CD1c-positive myeloid dendritic cell (primary cell): ENCODE measurements around the gene SSC5D.
"Not testable (repeated sequence)": the region's sequence is repeated elsewhere in the genome, so short reads cannot be mapped to it uniquely, and the experiment has no call there.

Source experiments
- DNase-seq: peaks from one replicate; pipeline ENCODE4 v3.0.0-alpha.2; 2016; ENCODE audit errors: extremely low spot score

The SSC5D gene

GRCh38 chr19:55486971-55487923, 989 bp upstream of the SSC5D start:
- DNase-seq = no peak

GRCh38 chr19:55488986-55489710, 912 bp downstream of the SSC5D start:
- no peak for DNase-seq

DNA sequence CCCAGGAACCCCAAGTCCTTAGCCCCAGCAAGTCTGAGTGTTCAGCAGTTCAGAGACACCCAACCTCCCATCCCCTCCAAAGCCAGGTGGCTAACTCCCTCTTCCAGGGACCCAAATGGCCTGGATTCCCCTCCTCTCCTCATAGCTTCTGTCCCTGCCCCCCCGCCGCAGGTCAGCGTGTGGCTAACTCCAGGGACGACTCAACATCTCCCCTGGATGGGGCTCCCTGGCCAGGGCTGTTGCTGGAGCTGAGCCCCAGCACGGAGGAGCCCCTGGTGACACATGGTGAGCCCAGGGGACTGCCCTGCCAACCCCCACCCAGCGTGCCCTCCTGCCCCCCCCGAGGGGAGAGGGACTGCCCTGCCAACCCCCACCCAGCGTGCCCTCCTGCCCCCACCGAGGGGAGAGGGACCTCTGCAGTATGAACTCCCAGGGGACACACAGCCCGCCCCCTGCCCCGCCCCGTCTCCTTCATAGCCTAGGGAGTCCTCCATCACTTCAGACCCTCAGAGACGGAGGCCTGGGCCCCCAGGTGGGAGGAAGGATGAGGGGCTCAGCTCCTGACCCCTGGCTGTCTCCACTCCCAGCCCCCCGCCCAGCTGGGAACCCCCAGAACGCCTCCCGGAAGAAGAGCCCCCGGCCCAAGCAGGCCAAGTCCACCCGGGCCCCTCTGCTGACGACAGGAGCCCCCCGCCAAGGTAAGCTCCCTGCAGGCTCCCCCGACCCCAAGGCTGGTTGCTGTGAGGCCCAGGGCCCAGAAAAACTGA, 1.7 kb downstream of the SSC5D start:
- no peak for DNase-seq

DNA sequence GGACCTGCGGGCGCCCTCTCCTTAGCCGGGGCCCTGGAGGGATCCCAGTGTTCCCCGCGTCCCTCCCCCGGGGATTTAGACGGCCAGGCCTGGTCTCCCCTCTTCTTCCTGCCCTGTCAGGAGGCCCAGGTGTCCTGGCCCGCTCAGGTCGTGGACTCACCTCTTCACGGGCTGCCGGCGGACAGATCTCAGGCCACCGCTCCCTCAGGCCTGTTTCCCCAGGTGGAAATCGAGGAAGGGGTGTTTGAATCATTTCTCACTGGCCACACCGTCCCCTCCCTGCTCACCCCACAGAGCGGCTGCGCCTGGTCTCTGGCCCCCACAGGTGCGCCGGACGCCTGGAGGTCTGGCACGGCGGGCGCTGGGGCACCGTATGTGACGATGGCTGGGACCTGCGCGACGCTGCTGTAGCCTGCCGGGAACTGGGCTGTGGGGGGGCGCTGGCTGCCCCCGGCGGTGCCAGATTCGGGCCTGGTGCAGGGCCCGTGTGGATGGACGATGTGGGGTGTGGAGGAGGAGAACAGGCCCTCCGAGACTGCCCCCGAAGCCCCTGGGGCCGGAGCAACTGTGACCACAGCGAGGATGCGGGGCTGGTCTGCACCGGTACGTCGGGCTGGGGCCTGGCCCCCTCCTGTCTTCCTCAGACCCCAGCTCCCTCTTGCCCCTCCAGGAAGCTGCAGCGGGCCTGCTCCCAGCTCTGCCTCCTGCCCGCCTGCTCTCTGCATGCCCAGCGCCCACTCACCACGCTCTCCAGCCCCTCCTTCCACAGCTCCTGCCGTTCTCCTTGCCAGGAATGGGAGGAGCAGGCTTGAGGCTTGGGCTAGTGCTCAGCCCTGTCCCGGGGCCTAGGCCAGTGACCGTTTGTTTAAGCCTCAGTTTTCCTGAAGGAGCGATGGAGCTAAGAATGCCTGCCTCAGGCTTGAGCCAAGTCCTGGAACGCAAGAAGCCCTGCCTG, 2.5 kb downstream of the SSC5D start:
- no peak for DNase-seq

GRCh38 chr19:55491546-55492360, 3.5 kb downstream of the SSC5D start:
- DNase-seq = no peak

GRCh38 chr19:55492362-55492944, 4.2 kb downstream of the SSC5D start:
- DNase-seq = no peak

DNA sequence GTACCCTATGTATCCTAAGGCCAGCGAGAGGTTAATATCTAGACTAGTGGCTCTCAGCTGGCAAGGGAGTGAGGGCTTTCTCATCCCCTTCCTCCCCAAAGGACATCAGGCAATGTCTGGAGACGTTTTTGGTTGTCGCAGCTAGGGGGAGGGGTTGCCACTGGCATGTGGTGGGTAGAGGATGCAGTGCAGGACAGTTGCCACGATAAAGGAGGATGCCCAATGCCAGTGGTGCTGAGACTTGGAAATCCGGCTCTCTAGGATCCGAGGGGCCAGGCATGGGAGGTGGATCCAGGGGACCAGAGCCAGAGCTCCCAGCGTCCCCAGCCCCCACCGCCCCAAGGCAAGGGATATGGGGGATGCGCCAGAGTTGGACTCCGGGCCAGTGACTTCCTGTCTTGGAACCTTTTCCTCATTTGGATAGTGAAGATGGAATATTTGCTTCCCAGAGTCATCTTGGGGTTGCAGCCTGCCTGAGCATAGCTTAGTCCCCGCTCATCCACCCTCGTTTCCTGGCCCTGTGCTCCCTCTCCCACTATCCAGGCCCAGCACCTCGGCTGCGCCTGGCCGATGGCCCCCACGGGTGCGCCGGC, 4.9 kb downstream of the SSC5D start:
- no peak for DNase-seq

- DNase-seq = no peak
These were observed 5.5 kb downstream of the SSC5D start for GRCh38 chr19:55493645-55494171.

DNA sequence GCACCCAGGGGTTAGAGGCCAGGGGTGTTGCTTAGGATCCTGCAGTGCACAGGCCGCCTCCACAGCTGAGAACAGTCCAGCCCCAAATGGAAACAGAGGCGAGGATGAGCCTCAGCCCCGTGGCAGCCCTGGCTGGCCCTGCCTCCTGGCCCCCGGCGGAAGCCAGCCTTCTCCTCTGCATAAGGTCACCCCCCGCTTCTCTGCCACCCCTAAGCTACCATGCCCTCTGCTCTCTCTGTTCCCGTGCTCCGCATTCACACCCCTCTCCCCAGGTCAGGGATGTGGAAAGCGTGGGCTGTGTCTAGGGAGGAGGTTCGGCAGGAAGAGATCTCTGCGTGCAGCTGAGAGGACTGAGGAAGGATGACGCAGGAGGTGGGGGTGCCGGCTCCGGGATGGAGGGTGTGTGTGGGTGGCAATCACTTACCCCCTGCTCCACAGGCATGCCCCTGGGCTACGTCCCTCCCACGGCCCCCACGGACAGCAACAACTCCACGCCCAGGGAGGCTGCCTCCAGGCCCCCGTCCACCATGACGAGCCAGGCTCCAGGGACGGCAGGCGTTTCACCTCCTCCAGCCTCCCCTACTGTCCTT, 6.0 kb downstream of the SSC5D start:
- DNase-seq = peak; percentile 19

DNA sequence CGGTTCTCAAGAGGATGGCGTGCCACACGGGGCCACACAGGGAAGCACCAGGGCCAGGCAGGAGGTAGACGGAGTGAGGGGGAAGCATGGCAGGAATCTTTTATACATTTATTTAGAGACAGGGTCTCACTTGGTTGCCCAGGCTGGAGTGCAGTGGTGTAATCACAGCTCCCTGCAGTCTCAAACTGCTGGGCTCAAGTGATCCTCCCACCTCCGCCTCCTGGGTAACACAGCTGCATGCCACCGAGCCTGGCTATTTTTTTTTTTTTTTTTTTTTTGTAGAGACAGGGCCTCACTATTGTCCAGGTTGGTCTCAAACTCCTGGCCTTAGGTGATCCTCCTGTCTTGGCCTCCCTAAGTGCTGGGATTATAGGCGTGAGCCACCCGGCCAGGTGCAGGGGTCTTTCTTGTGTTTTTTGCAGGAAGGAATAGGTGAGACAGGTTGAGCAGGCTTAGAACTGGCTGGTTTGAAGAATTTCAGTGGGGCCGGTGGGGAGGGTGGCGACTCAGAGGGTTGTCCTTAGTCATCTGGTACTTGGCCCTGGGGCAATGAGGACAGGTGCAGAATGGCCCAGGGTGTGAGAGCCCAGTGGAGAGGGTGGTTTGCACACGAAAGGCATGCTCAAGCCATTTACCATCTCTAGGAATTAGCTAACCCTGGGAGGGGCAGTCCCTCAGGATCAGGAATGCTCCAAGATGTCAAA, 7.6 kb downstream of the SSC5D start:
- no peak for DNase-seq

- DNase-seq = not testable (repeated sequence)
These were observed 8.6 kb downstream of the SSC5D start for GRCh38 chr19:55496820-55497219.

DNA sequence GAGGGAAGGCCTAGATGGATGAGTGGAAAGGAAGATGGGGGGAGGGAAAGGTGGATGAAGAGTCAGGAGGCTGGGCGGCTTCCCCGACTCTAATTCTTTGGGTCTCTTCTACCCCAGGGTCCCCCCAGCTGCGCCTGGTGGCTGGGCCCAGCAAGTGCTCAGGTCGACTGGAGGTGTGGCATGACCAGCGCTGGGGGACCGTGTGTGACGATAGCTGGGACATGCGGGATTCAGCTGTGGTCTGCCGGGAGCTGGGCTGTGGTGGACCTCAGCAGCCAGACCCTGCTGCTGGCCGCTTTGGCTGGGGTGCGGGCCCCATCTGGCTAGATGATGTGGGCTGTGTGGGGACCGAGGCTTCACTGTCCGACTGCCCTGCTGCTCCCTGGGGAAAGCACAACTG, 9.5 kb downstream of the SSC5D start:
- DNase-seq = no peak

DNA sequence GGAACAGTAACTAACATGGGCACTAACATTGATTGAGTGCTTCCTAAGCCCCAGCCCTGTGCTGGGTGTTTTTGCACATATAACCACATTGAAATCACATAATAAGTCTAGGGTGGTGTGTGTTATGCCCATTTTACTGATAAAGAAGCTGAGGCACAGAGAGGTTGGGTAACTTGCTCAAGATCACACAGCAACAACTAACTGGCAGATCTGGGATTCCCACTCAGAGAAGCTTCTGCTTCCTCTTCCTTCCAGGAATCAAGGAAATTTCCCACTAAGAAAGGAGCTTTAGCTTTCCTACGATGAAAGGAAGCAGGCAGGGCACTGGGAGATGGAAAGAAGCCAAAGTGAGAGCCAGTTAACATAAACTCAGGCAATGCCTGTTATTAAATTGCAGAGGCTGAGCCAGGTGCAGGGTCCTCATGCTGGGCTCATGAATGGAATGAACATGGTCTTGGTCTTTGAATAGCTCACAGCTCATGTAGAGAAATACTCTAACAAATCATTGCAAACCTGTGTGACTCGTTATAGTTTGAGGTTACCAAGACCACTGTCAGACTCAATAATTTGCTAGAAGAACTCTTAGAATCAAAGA, 10.1 kb downstream of the SSC5D start:
- DNase-seq = no peak

- DNase-seq = no peak
These were observed 12.2 kb downstream of the SSC5D start for GRCh38 chr19:55500368-55500952.

DNA sequence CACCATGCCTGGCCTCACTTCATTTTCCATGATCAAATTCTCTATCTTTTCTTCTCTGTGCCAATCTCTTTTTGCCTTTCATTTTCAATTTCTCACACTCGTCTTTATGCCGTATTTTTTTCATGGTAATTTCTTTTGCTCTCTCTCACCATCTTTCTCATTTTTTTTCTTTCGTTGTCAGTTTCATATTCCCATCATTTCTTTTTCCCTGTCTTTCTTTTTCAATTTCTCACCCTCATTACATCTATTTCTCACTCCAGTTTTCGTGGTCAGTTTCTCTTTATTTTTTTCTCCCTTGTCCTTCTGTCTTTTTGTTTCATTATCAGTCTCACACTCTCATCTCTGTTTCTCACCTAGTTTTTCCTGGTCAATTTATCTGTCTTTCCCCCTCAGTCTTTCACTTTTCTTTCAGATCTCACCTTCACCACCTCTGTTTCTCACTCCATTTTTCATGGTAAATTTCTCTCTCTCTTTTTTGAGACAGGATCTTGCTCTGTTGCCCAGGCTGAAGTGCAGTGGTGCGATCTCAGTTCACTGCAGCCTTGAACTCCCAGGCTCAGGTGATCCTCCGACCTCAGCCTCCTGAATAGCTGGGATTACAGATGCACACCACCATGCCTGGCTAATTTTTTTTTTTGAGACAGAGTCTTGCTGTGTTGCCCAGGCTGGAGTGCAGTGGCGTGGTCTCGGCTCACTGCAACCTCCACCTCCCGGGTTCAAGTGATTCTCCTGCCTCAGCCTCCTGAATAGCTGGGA, 14.1 kb downstream of the SSC5D start:
- no peak for DNase-seq

DNA sequence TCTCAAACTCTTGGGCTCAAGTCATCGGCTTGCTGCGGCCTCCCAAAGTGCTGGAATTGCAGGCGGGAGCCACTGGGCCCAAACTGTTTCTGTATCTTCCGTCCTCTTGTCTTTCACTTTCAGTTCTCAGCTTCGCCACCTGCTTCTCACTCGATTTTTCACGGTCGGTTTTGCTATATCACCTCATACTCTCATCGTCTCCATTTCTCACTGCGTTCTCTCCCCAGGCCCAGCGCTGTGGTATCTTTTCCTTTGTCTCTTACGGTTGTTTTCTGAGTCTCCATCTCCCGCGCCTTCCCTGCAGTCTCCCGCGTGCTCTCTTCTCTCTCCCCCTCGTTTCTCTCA, 14.9 kb downstream of the SSC5D start:
- no peak for DNase-seq
